Stimulated activated CD4-positive, alpha-beta T cell treated with anti-CD3 and anti-CD28 coated beads, Interleukin-15, amount 100 ng/mL, for 48 hours (primary cell): Measurements from ENCODE around the gene FBXO38.
A peak's percentile ranks its signal among the peaks of the same experiment; 100 is the strongest.

Experiments
- DNase-seq, 2 donors: peaks; one replicate each; pipeline ENCODE4 v3.0.0-alpha.2; 2020; ENCODE audit warnings: low read depth in 2 of 2

Gene FBXO38, protein sequence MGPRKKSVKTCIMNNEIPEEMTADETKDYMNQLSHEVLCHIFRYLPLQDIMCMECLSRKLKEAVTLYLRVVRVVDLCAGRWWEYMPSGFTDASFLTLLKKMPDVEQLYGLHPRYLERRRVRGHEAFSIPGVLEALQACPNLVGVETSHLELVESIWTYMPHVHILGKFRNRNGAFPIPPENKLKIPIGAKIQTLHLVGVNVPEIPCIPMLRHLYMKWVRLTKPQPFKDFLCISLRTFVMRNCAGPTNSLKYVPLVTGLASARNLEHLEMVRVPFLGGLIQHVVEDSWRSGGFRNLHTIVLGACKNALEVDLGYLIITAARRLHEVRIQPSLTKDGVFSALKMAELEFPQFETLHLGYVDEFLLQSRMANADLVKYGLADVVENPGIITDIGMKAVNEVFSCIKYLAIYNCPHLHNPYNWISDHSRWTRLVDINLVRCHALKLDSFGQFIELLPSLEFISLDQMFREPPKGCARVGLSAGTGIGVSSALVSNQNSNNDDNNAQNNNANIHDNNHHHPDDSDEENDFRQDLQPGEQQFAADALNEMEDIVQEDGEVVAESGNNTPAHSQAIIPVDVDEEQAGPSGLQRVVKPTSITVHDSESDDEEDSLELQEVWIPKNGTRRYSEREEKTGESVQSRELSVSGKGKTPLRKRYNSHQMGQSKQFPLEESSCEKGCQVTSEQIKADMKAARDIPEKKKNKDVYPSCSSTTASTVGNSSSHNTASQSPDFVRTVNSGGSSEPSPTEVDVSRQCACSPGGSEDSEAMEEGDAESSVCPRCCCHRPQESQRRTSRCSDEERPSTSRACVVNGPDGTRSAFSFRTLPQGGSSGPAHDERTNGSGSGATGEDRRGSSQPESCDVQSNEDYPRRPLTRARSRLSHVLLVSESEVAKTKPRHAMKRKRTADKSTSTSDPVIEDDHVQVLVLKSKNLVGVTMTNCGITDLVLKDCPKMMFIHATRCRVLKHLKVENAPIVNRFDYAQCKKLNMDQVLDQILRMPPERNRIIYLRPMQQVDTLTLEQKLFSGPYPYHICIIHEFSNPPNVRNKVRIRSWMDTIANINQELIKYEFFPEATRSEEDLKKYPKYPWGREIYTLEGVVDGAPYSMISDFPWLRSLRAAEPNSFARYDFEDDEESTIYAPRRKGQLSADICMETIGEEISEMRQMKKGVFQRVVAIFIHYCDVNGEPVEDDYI

DNA sequence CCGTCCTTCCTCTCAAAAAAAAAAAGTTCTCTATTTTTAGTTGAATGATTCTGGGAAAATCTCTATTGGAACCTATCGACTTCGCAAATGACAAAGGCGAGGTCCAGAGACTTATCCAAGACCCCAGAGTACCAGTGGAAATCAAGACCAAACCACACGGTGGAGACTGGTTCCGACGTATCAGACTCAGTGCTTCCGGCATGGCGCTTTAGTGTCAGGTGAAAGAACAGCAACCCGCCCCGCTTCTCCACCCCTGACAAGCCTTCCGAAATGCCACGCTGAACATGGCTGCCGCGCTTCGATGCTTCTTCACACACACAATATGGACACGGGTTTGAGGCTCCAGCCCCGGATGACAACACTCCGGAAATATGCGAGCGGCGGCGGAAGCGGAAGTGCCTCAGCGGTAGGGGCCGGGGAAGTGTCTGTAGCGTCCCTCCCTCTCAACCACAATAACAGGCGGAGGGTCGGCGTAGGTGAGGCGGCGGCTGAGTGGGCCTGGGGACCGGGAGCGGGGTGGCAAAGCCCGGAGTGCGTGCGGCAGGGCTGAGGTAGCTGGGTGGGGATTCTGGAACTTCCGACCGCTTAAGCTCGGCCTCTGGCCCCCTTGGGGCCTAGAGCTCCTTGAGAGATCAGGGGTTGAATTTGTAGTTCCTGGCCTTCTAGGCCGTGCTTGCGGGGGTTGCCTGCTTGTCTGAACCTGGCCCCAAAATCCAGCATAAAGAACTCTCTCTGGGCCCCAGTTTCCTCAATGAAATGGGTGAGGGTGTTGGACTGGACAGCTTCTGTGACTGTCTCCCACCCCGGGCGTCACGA lies at the start of gene FBXO38:
TSS of gene FBXO38 (plus strand) at position 395 of the 816 bp plus-strand sequence. CDS start 10,819 bp downstream, outside the sequence.
- DNase-seq = peak; percentile 92

DNA sequence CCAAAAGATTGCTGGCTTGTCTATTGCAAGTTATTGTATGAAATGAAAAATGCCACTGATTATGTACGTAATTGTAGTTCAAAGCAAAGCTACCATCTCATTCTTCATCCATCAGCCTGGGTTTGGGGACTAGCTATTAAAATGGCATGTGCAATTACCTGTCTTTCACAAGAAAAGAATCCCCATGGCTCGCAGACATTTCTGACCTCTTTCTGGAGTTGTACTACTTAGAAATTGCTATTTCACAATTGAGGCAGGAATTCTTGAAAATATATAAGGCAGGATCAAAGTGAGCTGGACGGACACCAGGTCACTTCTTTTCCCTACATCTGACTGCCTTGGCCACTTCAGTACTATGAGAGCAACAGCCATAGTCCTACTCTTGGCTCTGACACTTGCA lies 48.5 kb upstream of the FBXO38 start, which contains the start of gene SPINK9:
TSS of gene SPINK9 (plus strand) at position 301 of the 400 bp plus-strand sequence. CDS start at position 356, 55 bp downstream.
- DNase-seq = no peak

DNA sequence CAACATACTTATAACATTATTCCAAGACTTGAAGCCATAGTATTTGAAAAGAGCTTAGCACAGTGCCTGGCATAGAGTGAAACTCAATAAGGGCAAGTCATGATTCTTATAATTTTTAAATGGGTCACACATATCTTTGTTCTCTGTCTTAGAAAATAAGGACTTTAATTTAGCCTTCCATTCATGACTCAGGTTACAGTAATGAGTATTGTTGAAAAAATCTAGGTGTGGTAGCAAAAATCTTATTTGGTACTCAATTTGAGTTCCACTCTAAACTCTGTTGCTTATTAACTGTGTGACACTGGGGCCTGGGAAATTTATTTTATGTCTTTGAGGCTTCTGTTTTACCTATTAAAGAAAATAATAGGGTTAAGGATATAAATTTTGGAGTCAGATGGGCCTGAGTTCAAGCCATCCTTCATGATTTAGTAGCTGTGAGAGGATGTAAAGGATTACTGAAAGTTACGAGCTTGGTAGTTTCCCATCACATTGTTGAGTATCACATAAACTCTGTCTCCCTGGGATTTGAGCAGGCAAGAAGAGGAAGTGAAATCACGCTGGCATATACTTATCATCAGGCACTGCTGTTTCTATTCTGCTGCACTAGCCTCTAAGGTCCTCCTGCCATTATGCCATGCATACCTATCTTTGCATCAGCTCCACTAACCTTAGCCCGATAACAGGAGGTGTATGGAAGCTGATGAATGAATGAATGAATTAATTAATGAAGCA lies 46.9 kb upstream of the FBXO38 start:
- no peak for DNase-seq

DNA sequence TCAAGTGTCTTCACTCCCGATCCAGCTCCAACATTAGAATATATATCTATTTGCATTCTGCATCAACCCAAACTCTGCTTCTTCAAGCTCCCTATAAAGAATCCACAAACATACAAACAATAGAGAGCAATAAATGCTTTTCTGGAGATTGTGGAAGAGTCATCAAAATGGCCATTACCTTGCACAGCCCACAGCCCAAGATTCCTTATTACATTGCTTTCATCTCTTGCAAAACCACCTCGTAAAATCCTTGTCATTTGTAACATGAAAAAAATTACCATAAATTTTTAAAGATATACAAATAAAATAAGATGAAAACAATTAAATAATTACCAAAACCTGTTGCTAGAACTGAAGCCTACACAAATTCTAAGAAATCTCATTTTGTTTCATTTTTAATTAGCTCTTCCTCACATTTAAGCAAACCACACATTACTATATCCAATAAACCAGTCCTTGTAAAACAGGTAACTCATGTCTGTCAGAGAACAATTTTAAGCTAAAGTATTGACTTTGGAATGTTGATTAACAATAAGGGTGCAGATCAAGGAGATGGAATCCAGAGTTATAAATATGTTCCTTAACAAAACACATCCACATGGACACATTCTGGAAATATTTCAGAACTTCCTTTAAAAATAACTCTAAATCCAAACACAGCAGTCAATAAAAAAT lies 41.2 kb upstream of the FBXO38 start:
- DNase-seq = no peak

DNA sequence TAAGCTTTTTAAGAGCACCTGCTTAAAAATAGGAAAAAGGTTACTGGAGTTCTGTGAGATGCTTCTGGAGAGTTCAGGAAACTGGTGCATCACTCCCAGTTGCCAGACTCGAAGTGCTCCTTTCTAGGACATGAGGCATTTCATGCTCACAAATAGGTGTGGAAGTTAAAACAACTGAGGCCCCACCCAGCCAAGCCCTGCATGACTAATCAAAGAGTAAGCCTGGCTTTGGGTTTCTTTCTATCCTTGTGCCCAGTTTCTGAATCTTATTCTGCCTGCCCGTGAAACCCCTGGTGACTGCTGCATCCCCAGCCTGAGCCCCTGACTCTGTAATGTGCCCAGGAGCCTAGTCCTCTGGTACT lies 40.7 kb upstream of the FBXO38 start:
- DNase-seq = no peak

DNA sequence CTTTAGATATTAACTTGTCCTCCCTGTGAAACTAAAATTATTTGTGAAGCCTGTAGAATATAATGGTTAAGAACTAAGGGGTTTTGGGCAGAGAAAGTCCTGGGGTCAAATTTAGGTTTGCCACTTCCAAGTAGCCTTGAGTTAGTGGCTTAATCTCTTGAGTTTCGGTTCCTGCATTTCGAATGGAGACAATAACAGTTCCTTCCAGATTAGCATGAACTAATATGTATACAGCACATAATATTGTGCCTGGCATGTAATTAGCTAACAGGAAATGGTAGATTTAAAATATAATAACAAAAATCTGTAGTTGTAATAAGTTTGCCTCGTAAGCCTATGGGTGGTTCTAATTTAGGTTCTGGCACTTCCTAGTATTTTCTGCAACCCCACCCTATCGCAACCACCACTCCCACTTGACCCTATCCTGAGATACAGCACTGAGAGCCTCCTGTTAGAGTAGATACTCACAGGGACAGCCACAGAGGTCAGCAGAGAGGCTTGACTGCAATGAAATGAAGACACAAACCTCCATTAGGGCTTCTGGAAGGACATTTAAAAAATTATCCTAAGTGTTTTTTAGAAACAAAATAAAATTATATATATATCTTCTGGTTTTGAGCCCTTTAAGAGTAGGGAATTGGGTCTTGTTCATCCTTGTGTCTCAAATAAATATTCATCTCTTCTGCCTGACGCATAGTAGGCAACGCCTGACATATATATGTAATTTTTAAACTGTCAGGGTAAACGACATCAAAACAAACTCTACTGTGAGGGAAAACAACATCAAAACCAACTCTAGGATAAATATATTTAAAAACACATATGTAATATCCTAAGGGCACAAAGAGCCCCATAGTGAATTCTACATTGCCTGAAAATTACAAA lies 39.9 kb upstream of the FBXO38 start:
- no peak for DNase-seq

DNA sequence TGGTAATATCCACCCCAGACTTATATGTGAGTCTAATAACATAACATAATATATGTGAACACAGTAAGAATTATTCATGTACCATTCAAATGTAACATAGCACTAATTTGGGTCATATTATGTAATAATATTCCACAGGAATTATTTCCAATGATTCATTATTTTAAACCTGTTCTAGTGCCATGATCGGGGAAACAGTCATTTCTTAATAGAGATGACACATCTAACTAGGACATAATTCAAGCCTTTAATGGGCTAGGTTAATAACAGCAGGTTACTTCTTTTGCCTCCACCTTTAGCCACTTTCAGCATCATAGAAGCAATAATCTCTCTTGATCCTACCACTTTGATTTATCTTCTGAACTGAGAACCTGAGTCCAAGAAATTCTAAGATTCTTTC lies 36.1 kb upstream of the FBXO38 start:
- DNase-seq = no peak

DNA sequence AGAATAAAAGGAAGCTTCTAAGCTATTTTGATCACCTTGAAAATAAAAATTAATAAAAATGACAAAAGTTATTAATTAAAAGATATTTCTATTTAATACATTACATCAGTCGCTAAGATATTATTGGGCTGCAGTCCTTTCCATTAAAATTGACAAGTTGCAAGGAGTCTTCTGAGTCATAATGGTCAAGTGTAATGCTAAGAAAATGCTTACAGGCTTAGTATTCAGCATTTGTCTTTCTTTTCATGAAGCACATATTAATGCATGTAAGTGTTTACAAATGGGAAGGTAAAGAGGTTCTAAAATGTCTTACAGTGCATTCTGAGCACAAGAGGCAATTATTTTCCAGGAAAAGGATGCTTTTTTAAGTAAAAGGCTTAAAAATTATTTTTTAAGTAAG lies 31.1 kb upstream of the FBXO38 start:
- no peak for DNase-seq

DNA sequence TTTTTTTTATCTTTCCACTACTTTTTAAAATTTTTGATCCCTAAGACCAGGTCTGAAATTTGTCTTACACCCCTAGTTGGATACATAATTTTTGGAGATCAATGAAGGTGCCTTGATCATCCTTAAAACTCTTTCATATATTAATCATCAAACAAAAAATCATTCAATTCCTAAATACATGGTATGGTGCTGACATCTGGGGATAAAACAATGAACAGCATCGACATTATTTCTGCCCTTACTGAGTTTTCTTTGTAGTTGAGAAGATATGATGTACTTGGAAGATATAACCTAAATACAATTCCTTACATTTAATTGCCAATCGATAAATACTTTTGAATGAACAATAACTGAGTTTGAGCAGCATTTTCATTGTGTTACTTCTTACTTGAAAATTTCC lies 30.1 kb upstream of the FBXO38 start:
- no peak for DNase-seq

DNA sequence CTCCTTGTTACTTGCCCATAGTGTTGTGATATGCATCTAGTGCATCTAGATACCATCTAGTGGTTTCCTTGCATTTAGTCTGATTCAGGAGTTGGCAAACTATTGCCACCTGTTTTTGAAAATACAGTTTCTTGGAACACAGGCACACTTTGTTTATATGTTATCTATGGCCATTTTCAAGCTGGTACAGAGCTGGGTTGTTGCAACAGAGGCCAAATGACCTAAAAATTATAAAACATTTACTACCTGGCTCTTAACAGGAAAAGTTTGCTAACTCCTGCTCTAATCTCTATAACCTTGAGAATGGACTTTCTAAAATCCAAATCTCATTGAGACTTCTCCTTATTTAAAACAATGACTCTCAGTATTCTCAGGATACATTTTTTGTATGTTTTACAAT lies 19.4 kb upstream of the FBXO38 start:
- DNase-seq = no peak

DNA sequence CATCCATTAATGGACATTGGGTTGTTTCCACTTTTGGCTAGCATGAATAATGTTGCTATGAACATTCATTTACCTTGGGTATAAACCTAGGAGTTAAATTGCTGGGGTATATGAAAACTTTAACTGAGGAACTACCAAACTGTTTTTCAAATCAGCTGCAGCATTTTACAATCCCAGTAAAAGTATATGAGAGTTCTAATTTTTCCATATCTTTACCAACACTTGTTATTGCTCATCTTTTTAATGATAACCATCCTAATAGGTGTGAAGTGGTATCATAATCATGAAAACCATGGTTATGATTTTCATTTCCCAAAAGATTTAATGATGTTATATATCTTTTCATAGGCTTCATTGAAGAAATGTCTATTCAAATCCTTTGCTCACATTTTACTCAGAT lies 15.5 kb upstream of the FBXO38 start:
- DNase-seq = no peak

DNA sequence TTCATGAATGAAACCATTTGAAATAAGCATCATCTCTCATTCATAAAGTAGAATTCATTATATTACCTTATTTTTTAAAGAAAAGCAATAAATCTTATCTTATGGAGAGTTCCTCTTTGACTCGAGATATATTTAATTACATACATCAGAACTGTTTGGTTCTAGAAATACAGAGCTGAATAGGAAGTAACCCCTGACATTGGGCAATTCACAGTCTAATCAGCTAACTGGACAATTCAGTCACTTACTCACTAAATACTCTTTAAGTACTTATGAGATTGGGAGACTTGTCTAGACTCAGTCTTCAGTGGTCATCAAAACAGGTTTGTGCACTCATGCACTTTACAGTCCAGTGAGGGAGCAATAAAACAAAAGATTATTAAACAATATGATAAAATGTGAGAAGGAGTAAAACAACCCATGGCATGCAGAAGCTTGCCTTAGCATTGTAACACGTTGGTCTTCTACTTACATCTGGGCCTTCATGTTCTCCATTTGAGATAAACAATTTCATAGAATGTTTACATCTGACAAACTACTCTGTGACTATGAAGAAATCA lies 11.5 kb upstream of the FBXO38 start:
- DNase-seq = no peak

DNA sequence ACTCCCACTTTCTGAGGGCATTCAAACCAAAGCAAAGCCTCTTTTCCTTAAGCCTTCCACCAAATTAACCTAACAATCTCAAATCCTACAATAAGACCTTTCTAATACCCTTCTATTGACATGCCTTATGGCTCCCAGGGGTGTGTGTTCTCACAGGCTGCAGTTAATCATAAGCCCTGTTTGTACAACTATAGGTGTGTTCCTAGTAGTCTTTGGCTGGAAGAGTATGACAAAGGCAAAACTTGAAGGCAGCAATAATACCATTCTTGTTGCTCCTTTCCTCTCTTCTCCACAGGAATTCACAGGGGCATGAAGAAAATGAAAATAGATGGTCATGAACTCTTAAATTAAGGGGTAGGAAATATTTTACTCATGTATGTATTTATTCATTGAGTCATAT lies 10.9 kb upstream of the FBXO38 start:
- DNase-seq = no peak

DNA sequence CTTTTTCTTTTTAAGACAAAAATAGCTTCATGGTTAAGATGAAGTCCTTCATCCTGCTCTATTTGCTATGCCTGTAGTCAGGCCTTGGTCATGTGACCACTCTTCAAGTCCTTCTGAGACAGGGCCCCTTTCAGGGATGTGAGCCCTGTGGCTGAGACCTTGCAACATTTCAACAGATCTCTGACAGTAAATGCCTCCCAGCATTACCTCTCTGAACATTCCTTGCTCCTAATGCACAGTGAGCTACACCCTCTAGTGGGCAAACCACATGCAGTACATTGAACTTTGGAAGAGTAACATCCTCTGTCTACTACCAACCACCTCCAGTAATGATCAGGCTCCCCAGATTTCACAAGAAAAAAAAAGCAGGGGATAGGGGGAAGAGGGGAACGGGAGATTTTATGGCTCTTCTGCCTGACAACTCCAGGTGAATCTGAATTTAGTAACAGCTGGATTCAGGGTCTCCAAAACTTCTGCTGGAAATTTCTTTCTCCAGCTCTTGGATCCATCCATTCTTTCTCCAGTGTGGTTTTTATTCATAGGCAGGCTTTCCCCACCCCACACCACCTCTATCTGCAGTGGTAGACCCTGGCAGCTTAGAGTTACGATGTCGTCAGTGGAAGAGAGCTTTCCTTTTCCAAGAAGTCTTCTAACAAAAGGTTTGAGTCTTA lies 8.9 kb upstream of the FBXO38 start:
- DNase-seq = no peak

DNA sequence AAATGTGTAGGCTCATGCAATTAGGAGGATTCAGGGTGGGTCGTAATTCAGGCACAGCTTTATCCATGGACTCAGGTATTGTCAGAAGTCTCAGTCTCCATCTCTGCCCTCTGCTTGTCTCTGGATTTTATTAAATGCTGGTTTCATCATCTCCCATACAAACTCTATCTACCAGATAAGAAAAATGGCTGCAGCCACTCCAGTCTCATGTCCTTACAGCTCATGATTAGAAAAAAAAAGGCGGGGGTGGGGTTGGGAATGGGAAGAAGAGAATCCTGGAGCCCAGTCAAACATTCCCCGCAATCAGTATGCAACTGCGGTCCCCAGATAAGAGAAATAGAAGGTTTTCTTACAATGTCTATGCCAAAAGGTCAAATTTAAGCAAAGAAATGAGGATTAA lies 7.6 kb upstream of the FBXO38 start:
- no peak for DNase-seq

DNA sequence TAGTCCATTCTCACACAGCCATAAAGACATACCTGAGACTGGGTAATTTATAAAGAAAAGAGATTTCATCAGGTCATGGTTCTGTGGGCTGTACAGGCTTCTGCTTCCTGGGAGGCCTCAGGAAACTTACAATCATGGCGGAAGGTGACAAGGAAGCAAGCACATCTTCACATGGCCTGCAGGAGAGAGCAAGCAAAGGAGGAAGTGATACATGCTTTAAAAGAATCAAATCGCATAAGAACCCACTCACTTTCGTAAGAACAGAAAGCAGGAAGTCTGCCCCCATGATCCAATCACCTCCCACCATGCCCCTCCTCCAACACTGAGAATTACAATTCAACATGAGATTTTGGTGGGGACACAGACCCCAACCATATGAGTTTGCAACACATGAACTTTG lies 5.1 kb upstream of the FBXO38 start:
- no peak for DNase-seq

DNA sequence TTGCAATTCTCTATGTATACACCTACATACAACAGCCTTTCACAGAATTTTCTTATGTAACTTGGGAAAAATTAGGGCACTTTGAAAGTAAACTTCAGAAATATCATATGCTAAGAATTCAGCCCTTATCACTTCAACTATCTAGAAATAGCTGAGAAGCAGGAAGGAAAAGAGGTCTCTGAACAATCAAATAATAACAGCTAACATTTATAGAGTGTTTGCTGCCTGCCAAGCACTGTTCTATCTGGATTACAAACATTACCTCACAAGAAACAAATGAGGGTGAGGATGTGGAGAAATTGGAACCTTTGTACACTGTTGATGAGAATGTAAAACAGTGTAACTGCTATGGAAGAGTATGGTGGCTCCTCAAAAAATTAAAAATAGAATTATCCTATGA lies 4.4 kb upstream of the FBXO38 start:
- no peak for DNase-seq

DNA sequence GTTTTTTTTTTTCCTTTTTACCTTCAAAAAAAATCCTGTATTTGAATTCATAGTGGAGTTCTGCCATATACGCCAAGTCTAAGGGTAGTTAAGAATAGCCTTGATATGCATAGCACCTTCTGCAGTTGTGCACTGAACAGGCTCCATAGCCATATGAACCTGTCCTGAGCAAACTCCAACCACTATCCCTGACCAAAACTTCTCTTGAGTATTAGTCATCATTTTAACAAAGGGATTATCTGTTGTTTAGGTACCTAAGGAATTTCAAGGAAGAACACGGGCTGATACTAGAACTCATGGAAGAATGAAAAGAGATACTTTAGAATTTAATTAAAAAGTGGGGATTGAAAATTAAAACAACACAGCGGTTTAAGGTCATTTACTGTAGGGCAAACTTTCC lies 1.9 kb upstream of the FBXO38 start:
- DNase-seq = no peak
